ENCODE data around the gene ANKRD49. TPM values are rescaled to one million over a fixed set of nuclear protein-coding genes. Genes with fewer than 3 reads are reported as not detected.
A peak's percentile ranks its signal among the peaks of the same experiment; 100 is the strongest.

Gene ANKRD49
- total and polyA plus RNA-seq, 2 donors from 2014 or later, result 12.7 to 17.1 TPM

- no peak for FAIRE-seq
- DNase-seq, result peak in 1 of 5 donors; percentile 32
Observed at GRCh38 chr11:94513091-94513490, 19.3 kb downstream of the ANKRD49 start.

GRCh38 chr11:94515398-94515797, 21.6 kb downstream of the ANKRD49 start:
- H3K27ac ChIP-seq (ENCODE audit: low read depth in 2 of 2, low read length in 2 of 2), result no peak overlapping the region
- no peak overlapping the region for H3K4me3 ChIP-seq (ENCODE audit: low read length in 3 of 3)
- no peaks in the 10 kb centered on the region for H3K9me3 ChIP-seq (ENCODE audit: control insufficient read depth in 2 of 3, insufficient read depth in 1 of 3, low read length in 3 of 3)
- FAIRE-seq, result no peak
- peaks cover 0 to 5% (median 4%) of the 10 kb centered on the region in 3 donors for H3K4me1 ChIP-seq (ENCODE audit: control insufficient read depth in 2 of 3, insufficient read depth in 2 of 3, low read depth in 1 of 3, low read length in 3 of 3)
- H3K36me3 ChIP-seq (ENCODE audit: control insufficient read depth in 2 of 3, insufficient read depth in 3 of 3, low read length in 3 of 3), result no peaks in the 10 kb centered on the region
- no peaks in the 10 kb centered on the region for H3K27me3 ChIP-seq (ENCODE audit: control insufficient read depth, insufficient read depth, low read length)
- TF ChIP-seq CTCF (IDR thresholded peaks at IDR 0.05; ENCODE audit: borderline replicate concordance, extremely low read depth, insufficient read depth), result no peak
- intact Hi-C loops (cut with DNase I), result no loop called here
- DNase-seq, result no peak
- no peak overlapping the region for H3K9ac ChIP-seq (ENCODE audit: low read length in 3 of 3)

More at GRCh38 chr11:94513091-94513490, 19.3 kb downstream of the ANKRD49 start:
- TF ChIP-seq CTCF (IDR thresholded peaks at IDR 0.05; ENCODE audit: borderline replicate concordance, extremely low read depth, insufficient read depth), result no peak
- intact Hi-C loops (cut with DNase I), result no loop called here
- Histone ChIP-seq H3K27me3 (ENCODE audit: control insufficient read depth, insufficient read depth, low read length) (no peaks in the 10 kb centered on the region), H3K4me1 (ENCODE audit: control insufficient read depth in 2 of 3, insufficient read depth in 2 of 3, low read depth in 1 of 3, low read length in 3 of 3) (peaks cover 0 to 5% (median 4%) of the 10 kb centered on the region in 3 donors), H3K9me3 (ENCODE audit: control insufficient read depth in 2 of 3, insufficient read depth in 1 of 3, low read length in 3 of 3) (no peaks in the 10 kb centered on the region), H3K36me3 (ENCODE audit: control insufficient read depth in 2 of 3, insufficient read depth in 3 of 3, low read length in 3 of 3) (no peaks in the 10 kb centered on the region), H3K27ac (ENCODE audit: low read depth in 2 of 2, low read length in 2 of 2) (no peak overlapping the region), H3K9ac (ENCODE audit: low read length in 3 of 3) (peak overlapping the region in 1 of 3 donors; percentile 14), H3K4me3 (ENCODE audit: low read length in 3 of 3) (peak overlapping the region in 1 of 3 donors; percentile 69)

GRCh38 chr11:94516725-94517124, 22.9 kb downstream of the ANKRD49 start:
- TF ChIP-seq CTCF (IDR thresholded peaks at IDR 0.05; ENCODE audit: borderline replicate concordance, extremely low read depth, insufficient read depth), result no peak
- no peaks in the 10 kb centered on the region for H3K27me3 ChIP-seq (ENCODE audit: control insufficient read depth, insufficient read depth, low read length)
- no peak overlapping the region for H3K9ac ChIP-seq (ENCODE audit: low read length in 3 of 3)
- no peak overlapping the region for H3K4me3 ChIP-seq (ENCODE audit: low read length in 3 of 3)
- FAIRE-seq (no peak), DNase-seq (no peak)
- no peaks in the 10 kb centered on the region for H3K9me3 ChIP-seq (ENCODE audit: control insufficient read depth in 2 of 3, insufficient read depth in 1 of 3, low read length in 3 of 3)
- H3K27ac ChIP-seq (ENCODE audit: low read depth in 2 of 2, low read length in 2 of 2), result no peak overlapping the region
- peaks cover 0 to 5% (median 4%) of the 10 kb centered on the region in 3 donors for H3K4me1 ChIP-seq (ENCODE audit: control insufficient read depth in 2 of 3, insufficient read depth in 2 of 3, low read depth in 1 of 3, low read length in 3 of 3)
- H3K36me3 ChIP-seq (ENCODE audit: control insufficient read depth in 2 of 3, insufficient read depth in 3 of 3, low read length in 3 of 3), result no peaks in the 10 kb centered on the region
- intact Hi-C loops (cut with DNase I), result no loop called here

GRCh38 chr11:94518300-94518699, 24.5 kb downstream of the ANKRD49 start:
- Histone ChIP-seq H3K27me3 (ENCODE audit: control insufficient read depth, insufficient read depth, low read length) (no peaks in the 10 kb centered on the region), H3K4me1 (ENCODE audit: control insufficient read depth in 2 of 3, insufficient read depth in 2 of 3, low read depth in 1 of 3, low read length in 3 of 3) (no peaks in the 10 kb centered on the region), H3K9ac (ENCODE audit: low read length in 3 of 3) (no peak overlapping the region), H3K27ac (ENCODE audit: low read depth in 2 of 2, low read length in 2 of 2) (no peak overlapping the region), H3K4me3 (ENCODE audit: low read length in 3 of 3) (no peak overlapping the region), H3K36me3 (ENCODE audit: control insufficient read depth in 2 of 3, insufficient read depth in 3 of 3, low read length in 3 of 3) (no peaks in the 10 kb centered on the region), H3K9me3 (ENCODE audit: control insufficient read depth in 2 of 3, insufficient read depth in 1 of 3, low read length in 3 of 3) (no peaks in the 10 kb centered on the region)
- intact Hi-C loops (cut with DNase I), result no loop called here
- no peak for TF ChIP-seq CTCF (IDR thresholded peaks at IDR 0.05; ENCODE audit: borderline replicate concordance, extremely low read depth, insufficient read depth)
- FAIRE-seq (no peak), DNase-seq (no peak)

Data from kidney (tissue), 14 donors.